HL-60 (cell line): ENCODE data around the gene THEM5.

Source experiments
- DNase-seq, 2 experiments: peaks; one replicate each; pipeline ENCODE4 v3.0.0-alpha.2; 2010 to 2020; ENCODE audit warnings: low read depth in 1 of 2, low spot score in 1 of 2
- H3K27ac ChIP-seq: fragments of 250-450 bp; sonication (Bioruptor Pico); replicated peaks from 2 replicates; pipeline ENCODE4 v1.5.1; 2020; ENCODE audit warnings: mild to moderate bottlenecking, moderate library complexity
- H3K27me3 ChIP-seq: fragments of 250-450 bp; sonication (Bioruptor Pico); 2 replicates; pipeline ENCODE4 v1.5.1; 2021; ENCODE audit warnings: mild to moderate bottlenecking, moderate library complexity; ENCODE audit not compliant: insufficient read depth, poor library complexity, severe bottlenecking
- H3K4me3 ChIP-seq: replicated peaks from 2 replicates; pipeline ENCODE4 v1.5.1; 2011; ENCODE audit warnings: mild to moderate bottlenecking, control low read depth, low read length; ENCODE audit not compliant: insufficient read depth
- GABPA ChIP-seq: IDR thresholded peaks from 2 replicates; pipeline ENCODE4 v1.6.1; 2012; ENCODE audit warnings: low read depth
- POLR2AphosphoS5 ChIP-seq: IDR thresholded peaks from 2 replicates; pipeline ENCODE4 v1.6.1; 2012; ENCODE audit warnings: low read depth
- SPI1 ChIP-seq: IDR thresholded peaks from 2 replicates; pipeline ENCODE4 v1.6.1; 2012; ENCODE audit warnings: low read depth, mild to moderate bottlenecking, borderline replicate concordance
- TF ChIP-seq, protein P1 (sequence below): IDR thresholded peaks from 2 replicates; pipeline ENCODE4 v1.6.1; 2012; ENCODE audit warnings: low read depth; ENCODE audit not compliant: insufficient replicate concordance
- TF ChIP-seq, protein P2 (sequence below): IDR thresholded peaks from one replicate; pipeline ENCODE4 v1.5.1; 2011; ENCODE audit warnings: low read length, control low read depth, inconsistent platforms; ENCODE audit not compliant: insufficient read depth

The THEM5 gene

DNA sequence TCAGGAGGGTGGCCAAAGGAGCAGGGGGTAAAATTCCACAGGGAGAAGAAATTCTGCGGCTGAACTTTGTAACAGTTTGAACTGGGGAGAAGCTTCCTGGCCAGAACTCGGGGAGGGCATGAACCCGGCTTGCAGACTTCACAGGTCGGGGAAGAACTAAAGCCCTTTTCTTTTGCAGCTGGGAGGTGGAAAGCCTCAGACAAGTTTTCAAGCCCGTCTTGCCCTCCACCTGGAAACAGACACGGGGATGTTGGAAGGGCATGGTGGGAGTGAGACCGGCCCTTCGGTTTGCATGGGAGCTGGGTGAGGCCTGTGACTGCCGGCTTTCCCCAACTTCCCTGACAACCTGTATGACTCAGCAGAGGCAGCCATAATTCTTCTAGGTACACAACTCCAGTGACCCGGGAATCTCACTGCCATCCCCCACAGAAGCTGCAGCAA is 44.5 kb upstream of the THEM5 start:
- Histone ChIP-seq H3K27ac (no peak overlapping the region), H3K27me3 (no peaks in the 10 kb centered on the region), H3K4me3 (no peak overlapping the region)
- DNase-seq, result no peak
- TF ChIP-seq, protein P1, sequence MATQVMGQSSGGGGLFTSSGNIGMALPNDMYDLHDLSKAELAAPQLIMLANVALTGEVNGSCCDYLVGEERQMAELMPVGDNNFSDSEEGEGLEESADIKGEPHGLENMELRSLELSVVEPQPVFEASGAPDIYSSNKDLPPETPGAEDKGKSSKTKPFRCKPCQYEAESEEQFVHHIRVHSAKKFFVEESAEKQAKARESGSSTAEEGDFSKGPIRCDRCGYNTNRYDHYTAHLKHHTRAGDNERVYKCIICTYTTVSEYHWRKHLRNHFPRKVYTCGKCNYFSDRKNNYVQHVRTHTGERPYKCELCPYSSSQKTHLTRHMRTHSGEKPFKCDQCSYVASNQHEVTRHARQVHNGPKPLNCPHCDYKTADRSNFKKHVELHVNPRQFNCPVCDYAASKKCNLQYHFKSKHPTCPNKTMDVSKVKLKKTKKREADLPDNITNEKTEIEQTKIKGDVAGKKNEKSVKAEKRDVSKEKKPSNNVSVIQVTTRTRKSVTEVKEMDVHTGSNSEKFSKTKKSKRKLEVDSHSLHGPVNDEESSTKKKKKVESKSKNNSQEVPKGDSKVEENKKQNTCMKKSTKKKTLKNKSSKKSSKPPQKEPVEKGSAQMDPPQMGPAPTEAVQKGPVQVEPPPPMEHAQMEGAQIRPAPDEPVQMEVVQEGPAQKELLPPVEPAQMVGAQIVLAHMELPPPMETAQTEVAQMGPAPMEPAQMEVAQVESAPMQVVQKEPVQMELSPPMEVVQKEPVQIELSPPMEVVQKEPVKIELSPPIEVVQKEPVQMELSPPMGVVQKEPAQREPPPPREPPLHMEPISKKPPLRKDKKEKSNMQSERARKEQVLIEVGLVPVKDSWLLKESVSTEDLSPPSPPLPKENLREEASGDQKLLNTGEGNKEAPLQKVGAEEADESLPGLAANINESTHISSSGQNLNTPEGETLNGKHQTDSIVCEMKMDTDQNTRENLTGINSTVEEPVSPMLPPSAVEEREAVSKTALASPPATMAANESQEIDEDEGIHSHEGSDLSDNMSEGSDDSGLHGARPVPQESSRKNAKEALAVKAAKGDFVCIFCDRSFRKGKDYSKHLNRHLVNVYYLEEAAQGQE, result no peak
- TF ChIP-seq GABPA (no peak), SPI1 (no peak), POLR2AphosphoS5 (no peak)
- TF ChIP-seq, protein P2, sequence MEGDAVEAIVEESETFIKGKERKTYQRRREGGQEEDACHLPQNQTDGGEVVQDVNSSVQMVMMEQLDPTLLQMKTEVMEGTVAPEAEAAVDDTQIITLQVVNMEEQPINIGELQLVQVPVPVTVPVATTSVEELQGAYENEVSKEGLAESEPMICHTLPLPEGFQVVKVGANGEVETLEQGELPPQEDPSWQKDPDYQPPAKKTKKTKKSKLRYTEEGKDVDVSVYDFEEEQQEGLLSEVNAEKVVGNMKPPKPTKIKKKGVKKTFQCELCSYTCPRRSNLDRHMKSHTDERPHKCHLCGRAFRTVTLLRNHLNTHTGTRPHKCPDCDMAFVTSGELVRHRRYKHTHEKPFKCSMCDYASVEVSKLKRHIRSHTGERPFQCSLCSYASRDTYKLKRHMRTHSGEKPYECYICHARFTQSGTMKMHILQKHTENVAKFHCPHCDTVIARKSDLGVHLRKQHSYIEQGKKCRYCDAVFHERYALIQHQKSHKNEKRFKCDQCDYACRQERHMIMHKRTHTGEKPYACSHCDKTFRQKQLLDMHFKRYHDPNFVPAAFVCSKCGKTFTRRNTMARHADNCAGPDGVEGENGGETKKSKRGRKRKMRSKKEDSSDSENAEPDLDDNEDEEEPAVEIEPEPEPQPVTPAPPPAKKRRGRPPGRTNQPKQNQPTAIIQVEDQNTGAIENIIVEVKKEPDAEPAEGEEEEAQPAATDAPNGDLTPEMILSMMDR, result no peak

DNA sequence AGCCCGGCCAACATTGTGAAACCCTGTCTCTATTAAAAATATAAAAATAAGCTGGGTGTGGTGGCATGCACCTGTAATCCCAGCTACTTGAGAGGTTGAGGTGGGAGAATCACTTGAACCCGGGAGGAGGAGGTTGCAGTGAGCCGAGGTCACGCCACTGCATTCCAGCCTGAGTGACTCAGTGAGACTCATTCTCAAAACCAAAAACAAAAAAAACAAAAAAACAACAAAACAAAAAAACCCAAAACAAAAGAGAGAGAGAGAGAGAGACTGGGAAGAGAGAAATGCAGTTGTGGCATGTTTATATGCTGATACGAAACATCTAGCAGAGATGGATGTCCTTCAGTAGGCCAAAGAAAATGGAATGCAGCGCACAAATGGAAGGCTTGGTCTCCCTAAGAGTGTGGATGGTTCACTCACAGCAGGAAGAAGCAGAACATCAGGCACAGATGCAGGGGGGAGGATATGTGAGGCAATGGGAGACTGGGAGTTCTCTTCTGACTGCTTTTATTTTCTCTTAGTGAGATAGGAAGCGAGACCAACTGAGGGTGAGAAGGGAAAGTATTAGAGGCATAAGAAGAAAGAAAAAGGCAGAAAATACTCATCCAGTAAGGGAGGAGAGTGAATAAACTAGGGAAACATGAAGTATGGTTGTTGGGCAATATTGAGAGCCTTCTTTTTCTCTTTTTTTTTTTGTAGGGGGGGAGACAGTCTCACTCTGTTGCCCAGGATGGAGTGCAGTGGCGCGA is 39.8 kb upstream of the THEM5 start:
- H3K4me3 ChIP-seq, result no peak overlapping the region
- H3K27me3 ChIP-seq, result no peaks in the 10 kb centered on the region
- no peak for TF ChIP-seq SPI1
- TF ChIP-seq, protein P2, result no peak
- no peak for TF ChIP-seq POLR2AphosphoS5
- TF ChIP-seq, protein P1, result no peak
- no peak for TF ChIP-seq GABPA
- no peak for DNase-seq
- no peak overlapping the region for H3K27ac ChIP-seq

DNA sequence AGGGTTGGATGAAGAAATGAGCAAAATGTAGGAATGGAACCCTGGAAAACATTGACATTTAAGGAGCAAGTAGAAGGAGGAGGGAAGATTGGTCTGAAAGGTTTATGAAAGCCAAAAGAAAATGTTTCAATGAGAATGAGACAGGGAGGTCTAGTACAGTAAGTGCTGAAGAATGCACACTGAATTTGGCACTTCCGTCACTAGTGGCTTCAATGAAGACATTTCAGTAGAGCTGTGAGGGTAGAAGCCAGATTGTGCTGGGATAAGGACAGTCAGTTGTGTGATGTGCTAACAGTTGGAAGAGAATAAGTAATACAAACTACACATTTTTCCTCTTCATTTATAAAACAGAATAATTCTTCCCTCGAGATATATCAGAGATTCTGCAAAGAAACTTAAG is 38.7 kb upstream of the THEM5 start:
- DNase-seq, result no peak
- Histone ChIP-seq H3K27me3 (no peaks in the 10 kb centered on the region), H3K4me3 (no peak overlapping the region), H3K27ac (no peak overlapping the region)
- TF ChIP-seq POLR2AphosphoS5 (no peak), GABPA (no peak), SPI1 (no peak)
- TF ChIP-seq, protein P2, result no peak
- TF ChIP-seq, protein P1, result no peak
